ENCODE measurements around the gene HSPA12B. TPM values are rescaled to one million over a fixed set of nuclear protein-coding genes. Genes with fewer than 3 reads are reported as not detected.

HSPA12B gene
- total and polyA plus RNA-seq, 2 of the 8 experiments (the other 6 are each of a cell fraction or from before 2014, with no cell fraction given) = 2.2 to 4.3 TPM

DNA sequence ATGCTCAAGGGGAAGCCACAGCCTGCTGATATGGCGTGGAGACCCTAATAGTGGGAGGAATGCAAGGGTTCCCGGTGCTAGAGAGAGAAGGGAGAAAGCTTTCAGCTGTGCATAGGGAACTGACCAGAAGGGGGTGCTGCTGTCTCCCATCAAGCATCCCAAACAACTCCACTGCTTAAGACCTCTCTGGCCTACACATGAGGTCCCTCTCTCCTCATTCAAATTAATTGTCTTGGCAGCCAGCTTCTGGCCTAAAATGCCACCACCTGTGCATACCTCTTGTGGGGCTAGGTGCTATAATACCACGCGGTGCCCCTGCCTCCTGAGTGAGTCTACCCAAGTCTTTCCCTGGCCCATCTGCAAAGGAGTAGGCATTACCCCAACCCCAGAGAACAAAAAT, 20.6 kb downstream of the HSPA12B start:
- Histone ChIP-seq H3K4me2 (ENCODE audit: insufficient read depth in 1 of 2, low read depth in 2 of 2, low read length in 2 of 2) (no peak overlapping the region; a peak in 1 of 4 replicates), H3K36me3 (ENCODE audit: control insufficient read depth in 2 of 4, insufficient read depth in 4 of 4, low read length in 3 of 4) (peaks cover 0 to 4% (median under 1%) of the 10 kb centered on the region in 4 experiments; a peak in 5 of 8 replicates), H4K91ac (replicated peaks; ENCODE audit: insufficient read length, low read length) (no peak overlapping the region), H2BK15ac (ENCODE audit: low read length) (no peak overlapping the region; the same call in 1 of the 2 replicates), H3K9ac (replicated peaks in 1 of 4; ENCODE audit: extremely low read depth in 1 of 4, low read depth in 3 of 4, low read length in 3 of 4) (no peak overlapping the region), H3K4me1 (replicated peaks in 1 of 4; ENCODE audit: control insufficient read depth in 3 of 4, insufficient read depth in 4 of 4, low read length in 3 of 4) (peaks cover 0 to 17% (median 4%) of the 10 kb centered on the region in 4 experiments; a peak in 5 of 7 replicates), H3K27me3 (replicated peaks in 1 of 4; ENCODE audit: control insufficient read depth in 3 of 4, extremely low read depth in 1 of 4, insufficient read depth in 3 of 4, low read length in 3 of 4) (peaks cover 4 to 22% (median 17%) of the 10 kb centered on the region in 4 experiments), H3K4ac (replicated peaks; ENCODE audit: insufficient read length, low read depth, low read length) (no peak overlapping the region), H2BK12ac (ENCODE audit: low read depth, low read length) (no peak overlapping the region), H2AK5ac (ENCODE audit: low read depth, low read length) (no peak overlapping the region), H4K5ac (ENCODE audit: insufficient read length, low read depth, low read length) (no peak overlapping the region), H3K79me1 (ENCODE audit: low read depth, low read length) (no peaks in the 10 kb centered on the region; the same call in 1 of the 2 replicates), H2BK120ac (replicated peaks; ENCODE audit: low read depth, low read length) (no peak overlapping the region), H3K27ac (ENCODE audit: low read depth, low read length) (no peak overlapping the region), H3K4me3 (ENCODE audit: extremely low read depth in 1 of 4, insufficient read depth in 2 of 4, low read depth in 3 of 4, low read length in 4 of 4) (no peak overlapping the region), H2AFZ (ENCODE audit: low read length) (no peak overlapping the region), H2BK20ac (ENCODE audit: low read length) (no peak overlapping the region), H3K14ac (ENCODE audit: insufficient read length) (no peak overlapping the region), H4K20me1 (replicated peaks in 1 of 2; ENCODE audit: control insufficient read depth in 1 of 2, insufficient read depth in 2 of 2, low read length in 2 of 2) (peaks cover 6 to 27% of the 10 kb centered on the region in 2 experiments), H3K23ac (ENCODE audit: insufficient read length) (no peak overlapping the region), H3K23me2 (ENCODE audit: low read depth, low read length) (peaks cover 19% of the 10 kb centered on the region), H3K79me2 (ENCODE audit: control insufficient read depth in 1 of 2, insufficient read depth in 2 of 2, low read length in 2 of 2) (no peaks in the 10 kb centered on the region), H3K18ac (ENCODE audit: extremely low read depth, low read length) (no peak overlapping the region), H4K8ac (ENCODE audit: extremely low read depth, insufficient read depth, low read length) (no peak overlapping the region), H3K56ac (replicated peaks; ENCODE audit: insufficient read length, low read depth, low read length) (no peak overlapping the region), H2BK5ac (ENCODE audit: low read depth, low read length) (no peak overlapping the region), H3K9me3 (ENCODE audit: insufficient read depth in 2 of 2, low read depth in 1 of 2, low read length in 1 of 2) (no peaks in the 10 kb centered on the region)
- ChIA-PET CTCF (ENCODE audit: partially characterized antibody) (interaction anchor here (0.6 to 18.6 kb wide), 21 partner anchors 10 to 452 kb away, joined by 3 to 308 read pairs (median 4); partner anchors contain the start of genes ADISSP, AP5S1, HSPA12B and SIGLEC1), POLR2A (ENCODE audit: partially characterized antibody) (interaction anchor here (0.6 to 5.9 kb wide), 7 partner anchors 9 to 75 kb away, joined by 3 to 46 read pairs (median 3); partner anchors contain the start of gene ADISSP)
- WGBS, 2 experiments (ENCODE audit: extremely low coverage in 1 of 2, insufficient coverage in 1 of 2, insufficient read length in 1 of 2, insufficient replicate concordance in 2 of 2, low coverage in 1 of 2, low lambda C conversion rate in 2 of 2, missing lambda C conversion rate in 1 of 2) = 46% methylated on average over 4 of the region's 4 CpGs; no CpG with 5 or more reads in 1 of the 2 experiments
- FAIRE-seq (peak; percentile 48), DNase-seq (ENCODE audit: low read depth in 1 of 2, low spot score in 2 of 2) (peak in 1 of 2 experiments; percentile 84)
- TF ChIP-seq RBBP5 (IDR thresholded peaks at IDR 0.05; ENCODE audit: borderline replicate concordance, low read depth, low read length) (no peak), EGR1 (IDR thresholded peaks at IDR 0.05; ENCODE audit: borderline replicate concordance, low read depth, low read length) (no peak), CREB1 (IDR thresholded peaks at IDR 0.05) (peak; percentile 51), TBP (IDR thresholded peaks at IDR 0.05; ENCODE audit: low read depth, low read length) (no peak), RXRA (IDR thresholded peaks at IDR 0.05; ENCODE audit: insufficient read depth, low read depth, low read length) (no peak), ZNF274 (IDR thresholded peaks at IDR 0.05; ENCODE audit: borderline replicate concordance, extremely low read depth, low read length) (no peak), SP2 (IDR thresholded peaks at IDR 0.05; ENCODE audit: low read length) (no peak), CBX5 (IDR thresholded peaks at IDR 0.05; ENCODE audit: low read depth, low read length) (no peak), RFX5 (IDR thresholded peaks at IDR 0.05; ENCODE audit: borderline replicate concordance, low read depth, low read length) (no peak), EZH2 (IDR thresholded peaks at IDR 0.05; ENCODE audit: low read depth, low read length, severe bottlenecking) (no peak), BACH1 (IDR thresholded peaks at IDR 0.05; ENCODE audit: low read length) (no peak), TAF1 (IDR thresholded peaks at IDR 0.05; ENCODE audit: low read depth, low read length) (no peak), TEAD4 (IDR thresholded peaks at IDR 0.05; ENCODE audit: low read depth, low read length) (0 out of 2 replicates have a peak, but pooled peaks have one; percentile 16), NANOG (IDR thresholded peaks at IDR 0.05; ENCODE audit: insufficient read depth, low read depth, low read length, poor library complexity, severe bottlenecking) (no peak)

Measured in H1 (cell line).